ENCODE results near the gene P4HA2. TPM values are rescaled to one million over a fixed set of nuclear protein-coding genes. Genes with fewer than 3 reads are reported as not detected.
A peak's percentile ranks its signal among the peaks of the same experiment; 100 is the strongest.

P4HA2 gene
- total RNA-seq, 4 donors from 2014 or later, result 32.8 to 48.7 (median 37.6) TPM

DNA sequence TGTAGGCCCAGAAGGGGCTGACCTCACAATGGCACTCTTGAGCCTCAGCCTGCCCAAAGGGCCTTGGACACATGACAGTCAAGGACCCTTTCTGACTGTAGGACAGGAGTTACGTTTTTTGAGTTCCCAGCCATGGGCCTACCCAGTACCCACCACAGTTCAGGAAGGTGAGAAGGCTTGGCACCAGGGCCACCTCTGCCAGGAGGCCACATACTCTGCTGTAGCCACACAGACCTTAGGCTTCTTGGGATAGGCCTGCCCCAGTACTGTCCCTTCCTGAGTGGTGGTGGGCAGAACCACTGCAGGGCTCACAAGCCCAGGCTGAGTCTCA lies 42.6 kb upstream of the P4HA2 start:
- Histone ChIP-seq H3K4me3 (no peak overlapping the region), H3K4me1 (peaks cover 0 to 71% (median 27%) of the 10 kb centered on the region in 3 donors), H3K27me3 (no peaks in the 10 kb centered on the region), H3K9me3 (no peaks in the 10 kb centered on the region), H3K36me3 (peaks cover 0 to 84% of the 10 kb centered on the region in 2 donors), H3K27ac (peak overlapping the region in 3 of 4 donors; percentile 98 to 99 (median 98))
- TF ChIP-seq POLR2AphosphoS5 (IDR thresholded peaks at IDR 0.05), result no peak
- no peak for TF ChIP-seq EP300 (IDR thresholded peaks at IDR 0.05)
- TF ChIP-seq CTCF (IDR thresholded peaks at IDR 0.05), result no peak
- no peak for TF ChIP-seq POLR2A (IDR thresholded peaks at IDR 0.05)
- WGBS, 2 donors (ENCODE audit: low coverage in 1 of 2), result no CpG with 5 or more reads among the region's 1 CpG
- ATAC-seq, result no peak

GRCh38 chr5:132269635-132270334 lies 42.1 kb upstream of the P4HA2 start:
- Histone ChIP-seq H3K4me3 (no peak overlapping the region), H3K36me3 (peaks cover 0 to 82% of the 10 kb centered on the region in 2 donors), H3K4me1 (peaks cover 0 to 76% (median 32%) of the 10 kb centered on the region in 3 donors), H3K9me3 (no peaks in the 10 kb centered on the region), H3K27me3 (no peaks in the 10 kb centered on the region), H3K27ac (peak overlapping the region in 3 of 4 donors; percentile 98 to 99 (median 98))
- no peak for TF ChIP-seq POLR2A (IDR thresholded peaks at IDR 0.05)
- TF ChIP-seq CTCF (IDR thresholded peaks at IDR 0.05), result no peak
- no peak for TF ChIP-seq EP300 (IDR thresholded peaks at IDR 0.05)
- TF ChIP-seq POLR2AphosphoS5 (IDR thresholded peaks at IDR 0.05), result no peak
- WGBS, 2 donors (ENCODE audit: low coverage in 1 of 2), result no CpG with 5 or more reads among the region's 3 CpGs
- ATAC-seq, result no peak

GRCh38 chr5:132268769-132269551 lies 41.3 kb upstream of the P4HA2 start:
- peaks cover 0 to 74% of the 10 kb centered on the region in 2 donors for H3K36me3 ChIP-seq
- no peak for ATAC-seq
- no peaks in the 10 kb centered on the region for H3K9me3 ChIP-seq
- H3K4me3 ChIP-seq, result no peak overlapping the region
- no peaks in the 10 kb centered on the region for H3K27me3 ChIP-seq
- peak overlapping the region in 3 of 4 donors; percentile 98 to 99 (median 98) for H3K27ac ChIP-seq
- WGBS, 2 donors (ENCODE audit: low coverage in 1 of 2), result 50 to 90% methylated on average over 1 to 2 of the region's 8 CpGs
- TF ChIP-seq POLR2A (IDR thresholded peaks at IDR 0.05) (no peak), EP300 (IDR thresholded peaks at IDR 0.05) (no peak), CTCF (IDR thresholded peaks at IDR 0.05) (no peak), POLR2AphosphoS5 (IDR thresholded peaks at IDR 0.05) (no peak)
- peaks cover 0 to 84% (median 39%) of the 10 kb centered on the region in 3 donors for H3K4me1 ChIP-seq

- H3K36me3 ChIP-seq, result peaks cover 0 to 74% of the 10 kb centered on the region in 2 donors
- 67% methylated on average over 1 of the region's 6 CpGs; no CpG with 5 or more reads in 1 of the 2 donors for WGBS, 2 donors (ENCODE audit: low coverage in 1 of 2)
- no peak for ATAC-seq
- peaks cover 0 to 89% (median 45%) of the 10 kb centered on the region in 3 donors for H3K4me1 ChIP-seq
- no peak overlapping the region for H3K4me3 ChIP-seq
- TF ChIP-seq POLR2AphosphoS5 (IDR thresholded peaks at IDR 0.05) (peak; percentile 14), POLR2A (IDR thresholded peaks at IDR 0.05) (no peak)
- H3K27me3 ChIP-seq, result no peaks in the 10 kb centered on the region
- H3K27ac ChIP-seq, result peak overlapping the region in 3 of 4 donors; percentile 98 to 99 (median 98)
- no peaks in the 10 kb centered on the region for H3K9me3 ChIP-seq
Observed at GRCh38 chr5:132267931-132268768, 40.5 kb upstream of the P4HA2 start.

- no peak for ATAC-seq
- Histone ChIP-seq H3K4me1 (peaks cover 0 to 89% (median 51%) of the 10 kb centered on the region in 3 donors), H3K36me3 (peaks cover 0 to 77% of the 10 kb centered on the region in 2 donors), H3K9me3 (no peaks in the 10 kb centered on the region), H3K27me3 (no peaks in the 10 kb centered on the region), H3K27ac (peak overlapping the region in 3 of 4 donors; percentile 98 to 99 (median 98)), H3K4me3 (no peak overlapping the region)
- no peak for TF ChIP-seq POLR2AphosphoS5 (IDR thresholded peaks at IDR 0.05)
- no peak for TF ChIP-seq CTCF (IDR thresholded peaks at IDR 0.05)
- no peak for TF ChIP-seq POLR2A (IDR thresholded peaks at IDR 0.05)
- no peak for TF ChIP-seq EP300 (IDR thresholded peaks at IDR 0.05)
Observed at GRCh38 chr5:132267166-132267739, 39.6 kb upstream of the P4HA2 start.
